Hematopoietic multipotent progenitor cell treated with erythropoietin and hydrocortisone succinate and interleukin-3 and kit ligand, for 17 days (in vitro differentiated cells): ENCODE data around the gene KCNMA1.

Experiments used
- DNase-seq: peaks from one replicate; pipeline ENCODE4 v3.0.0-alpha.2; 2015; ENCODE audit warnings: low spot score

Gene KCNMA1

DNA sequence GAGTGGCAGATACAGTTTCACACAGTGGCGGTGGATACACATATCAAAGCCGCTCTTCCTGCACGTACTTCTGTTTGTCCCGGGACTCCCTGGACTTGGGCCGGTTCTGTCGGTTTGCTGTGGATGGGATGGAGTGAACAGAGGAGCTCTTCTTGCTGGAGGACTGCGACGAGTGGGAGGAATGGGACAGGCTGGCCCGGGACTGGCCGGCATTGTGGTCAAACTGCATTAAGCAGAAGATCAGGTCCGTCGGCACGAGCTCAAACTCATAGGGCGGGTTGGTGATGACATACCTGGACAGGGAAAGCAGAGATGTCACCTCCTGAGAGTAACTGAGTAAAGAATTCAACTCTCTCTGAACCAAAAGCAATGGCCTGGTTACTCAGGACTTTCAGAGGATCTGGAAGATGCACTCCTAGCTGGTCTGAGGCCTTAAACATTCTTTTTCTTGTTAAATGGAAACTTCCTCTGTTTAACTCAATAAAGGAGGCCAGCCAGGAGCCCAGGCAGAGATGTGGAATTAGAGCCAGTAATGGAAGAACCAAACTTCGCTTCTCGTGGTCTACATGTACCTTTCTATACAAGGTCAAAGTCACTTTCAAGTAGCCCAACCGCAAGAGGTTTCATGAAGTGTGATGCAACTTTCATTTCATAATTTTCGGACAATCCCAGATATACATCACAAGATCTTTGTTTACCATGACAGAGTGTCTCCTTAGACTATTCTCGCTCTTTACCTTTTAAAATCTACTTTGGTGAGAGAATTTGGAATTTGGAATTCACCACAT, 750.2 kb downstream of the KCNMA1 start:
- DNase-seq: no peak

DNA sequence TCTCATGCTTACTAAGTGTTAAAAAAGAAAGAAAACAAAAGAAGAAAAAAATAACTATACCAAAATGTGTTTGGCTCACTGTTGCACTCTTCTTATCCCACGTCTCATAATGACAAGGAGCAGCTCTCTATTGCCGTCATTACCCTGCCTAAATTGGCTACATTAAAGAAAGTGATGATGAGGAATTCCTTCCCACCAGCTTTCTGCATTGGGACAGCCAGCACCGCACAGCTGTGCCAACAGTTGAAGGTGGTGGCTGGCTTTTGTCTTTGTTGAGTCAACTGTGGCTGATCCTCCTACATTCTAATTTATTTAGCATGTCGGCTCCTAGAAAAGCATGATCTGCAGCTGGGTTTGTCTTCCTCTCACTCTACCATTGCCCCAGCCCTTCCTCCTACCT, 751.8 kb downstream of the KCNMA1 start:
- DNase-seq: no peak

DNA sequence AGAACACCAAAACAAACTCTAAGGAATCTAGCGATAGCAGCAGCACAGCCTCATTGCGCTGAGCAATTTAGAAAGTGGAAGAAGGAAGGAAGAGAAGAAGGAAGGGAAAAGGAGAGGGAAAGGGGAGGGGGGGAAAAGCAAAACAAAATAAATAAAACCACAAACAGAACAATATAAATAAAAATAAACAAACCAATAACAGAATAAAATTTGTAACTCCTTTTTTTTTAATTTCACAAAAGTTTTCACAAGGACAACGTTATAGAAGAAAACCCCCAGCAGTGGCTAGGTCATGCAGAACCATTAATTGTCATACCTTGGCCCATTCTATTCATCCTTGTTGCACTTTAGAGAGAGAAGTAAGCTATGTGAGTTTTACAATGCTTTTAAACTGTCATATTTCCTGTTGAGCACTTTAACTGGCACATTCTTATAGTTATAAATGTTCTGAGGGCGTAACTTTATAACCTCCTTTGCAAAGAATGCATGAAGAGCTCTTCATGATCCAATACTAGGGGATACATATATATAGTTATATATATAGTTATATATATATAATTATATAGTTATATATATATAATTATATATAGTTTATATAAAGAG, 752.8 kb downstream of the KCNMA1 start:
- DNase-seq: no peak

DNA sequence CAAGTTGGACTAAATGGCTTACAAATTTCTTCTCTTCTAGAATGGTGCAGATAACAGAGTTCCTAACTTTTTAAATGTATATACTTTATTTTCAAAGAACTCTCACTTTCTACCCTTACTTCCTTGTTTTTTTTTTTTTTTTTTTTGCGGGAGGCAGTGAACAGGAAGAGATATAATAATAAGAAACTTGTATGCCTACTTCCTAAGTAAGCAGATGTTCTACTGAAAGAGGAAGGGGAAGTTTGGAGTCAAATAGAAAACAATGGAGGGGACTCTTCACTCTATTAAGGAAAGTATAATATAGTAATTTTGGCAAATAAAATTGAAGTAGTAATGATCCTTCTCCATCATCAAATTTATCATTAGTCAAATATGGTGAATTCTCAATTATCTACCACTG, 754.0 kb downstream of the KCNMA1 start:
- DNase-seq: no peak

DNA sequence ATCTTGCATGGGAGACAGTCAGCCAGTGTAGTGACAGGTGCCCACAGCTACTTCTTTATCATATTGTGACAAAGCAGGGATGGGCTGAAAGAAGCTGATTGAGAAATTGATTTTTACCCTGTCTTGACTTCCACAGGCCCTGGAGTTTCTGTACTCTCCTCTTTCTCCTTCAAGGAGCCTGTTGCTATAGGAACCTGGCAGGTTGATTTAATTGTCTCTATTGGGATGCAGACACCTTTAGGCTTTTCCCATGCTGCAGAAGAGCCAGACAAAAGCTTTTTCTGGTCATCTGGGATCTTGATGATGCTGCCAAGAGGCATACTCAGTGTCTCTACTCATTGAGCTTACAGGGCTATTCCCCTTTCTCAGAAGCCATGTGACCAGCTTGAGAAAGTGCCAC, 754.8 kb downstream of the KCNMA1 start:
- no peak for DNase-seq

DNA sequence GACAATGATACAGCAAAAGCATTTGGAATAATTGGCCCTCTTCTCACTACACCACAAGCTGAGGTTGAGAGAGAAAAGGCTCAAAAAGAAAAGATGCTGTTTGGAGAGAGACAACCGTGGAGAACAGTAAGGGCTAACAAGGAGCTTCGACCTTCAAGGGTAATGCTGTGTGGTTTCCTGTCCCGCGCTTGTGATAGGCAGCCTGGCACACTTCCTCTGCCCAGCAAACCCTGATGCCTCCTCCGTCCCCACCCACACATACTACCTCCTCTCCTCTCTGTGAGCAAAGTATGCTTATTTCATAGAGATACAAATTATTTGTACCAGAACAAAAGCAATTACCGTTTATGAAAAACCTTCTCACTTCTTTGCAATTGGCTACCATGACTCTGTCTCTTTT, 755.4 kb downstream of the KCNMA1 start:
- DNase-seq: no peak

DNA sequence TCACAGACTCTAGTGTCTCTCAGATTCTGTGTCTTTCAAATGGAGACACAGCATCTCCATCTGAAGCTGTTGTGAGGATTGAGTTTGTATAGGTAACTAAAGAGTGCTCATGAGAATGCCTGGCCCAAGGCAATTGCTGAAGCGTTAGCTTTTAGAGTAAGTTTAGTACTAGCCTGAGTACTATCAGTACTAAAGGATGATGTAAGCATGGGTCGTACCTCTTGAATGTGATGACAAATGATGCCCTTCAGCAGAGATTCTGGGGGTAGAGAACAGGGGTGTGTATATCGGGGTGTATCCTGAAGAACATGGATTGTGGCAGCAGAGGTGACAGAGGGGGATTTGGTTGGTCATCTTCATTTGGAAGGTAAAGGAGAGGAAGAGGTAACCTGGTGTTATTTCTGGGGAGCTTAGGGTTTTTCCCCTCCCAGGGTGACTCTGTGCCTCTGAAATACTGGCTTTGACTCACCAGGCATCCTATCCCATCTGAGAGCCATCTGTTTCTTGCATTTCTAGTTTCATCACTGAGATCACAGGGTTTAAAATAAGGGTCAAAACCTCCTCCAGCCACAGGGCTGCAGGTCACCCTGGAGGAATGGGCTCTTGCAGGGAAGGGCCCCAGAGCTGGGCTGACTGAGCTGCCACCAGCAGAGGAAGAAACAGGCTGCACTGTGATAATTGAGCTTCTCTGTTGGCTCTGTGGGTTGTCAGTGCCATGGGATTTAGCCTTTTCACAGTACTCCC, 756.0 kb downstream of the KCNMA1 start:
- no peak for DNase-seq

DNA sequence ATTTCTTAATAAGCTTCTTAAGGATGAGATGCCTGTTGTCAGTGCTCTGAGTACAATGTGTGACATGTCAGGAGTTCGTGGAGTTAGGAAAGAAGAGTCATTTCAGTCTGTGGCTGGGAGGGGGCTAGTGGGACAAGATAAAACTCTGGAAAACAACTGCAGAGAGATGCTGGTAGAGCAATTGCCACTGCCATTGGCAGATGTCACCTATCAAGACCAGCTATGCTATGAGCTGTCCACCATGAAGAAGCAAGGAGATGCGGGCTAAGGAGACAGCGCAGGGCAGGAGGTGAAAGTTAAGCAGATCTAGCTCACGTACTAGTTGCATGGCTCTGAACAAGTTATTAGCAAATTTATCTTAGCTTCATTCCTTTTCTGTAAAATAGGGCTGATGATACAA, 756.7 kb downstream of the KCNMA1 start:
- DNase-seq: no peak

DNA sequence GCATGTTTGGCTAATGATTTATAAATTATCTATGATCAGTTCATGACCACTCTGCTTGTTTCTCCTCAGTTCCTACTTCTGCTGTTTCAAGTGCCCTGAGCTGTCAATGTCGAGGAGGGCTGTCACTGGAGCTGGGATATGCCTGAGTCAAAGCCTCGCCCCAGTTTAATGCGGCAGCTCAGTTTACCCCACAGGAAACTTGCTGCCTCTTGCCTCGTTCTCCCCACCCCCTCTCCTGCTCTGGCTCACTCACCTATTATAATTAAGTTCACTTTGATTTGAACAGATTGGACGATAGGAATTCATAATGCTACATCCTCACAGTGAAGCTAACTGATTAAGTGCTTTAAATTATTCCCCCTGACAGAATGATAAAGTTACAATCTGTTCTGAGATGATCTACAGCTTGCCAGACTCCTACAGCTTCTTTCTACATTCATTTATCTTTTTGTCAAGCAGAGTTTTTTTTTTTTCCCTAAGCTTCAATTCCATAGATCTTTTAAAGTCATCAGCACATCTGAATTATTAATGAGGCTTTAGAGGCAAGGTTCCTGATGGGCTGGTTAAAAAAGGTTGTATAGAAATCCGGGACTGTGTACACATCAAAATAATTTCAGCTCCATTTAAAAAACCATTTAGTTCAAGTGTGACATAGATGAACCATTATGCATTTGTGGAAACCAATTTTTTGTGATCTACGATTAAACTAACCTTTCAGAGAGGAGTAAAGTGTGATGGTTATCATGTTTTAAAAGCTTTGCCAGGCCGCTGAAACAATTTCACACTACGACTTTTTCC, 758.3 kb downstream of the KCNMA1 start:
- no peak for DNase-seq

DNA sequence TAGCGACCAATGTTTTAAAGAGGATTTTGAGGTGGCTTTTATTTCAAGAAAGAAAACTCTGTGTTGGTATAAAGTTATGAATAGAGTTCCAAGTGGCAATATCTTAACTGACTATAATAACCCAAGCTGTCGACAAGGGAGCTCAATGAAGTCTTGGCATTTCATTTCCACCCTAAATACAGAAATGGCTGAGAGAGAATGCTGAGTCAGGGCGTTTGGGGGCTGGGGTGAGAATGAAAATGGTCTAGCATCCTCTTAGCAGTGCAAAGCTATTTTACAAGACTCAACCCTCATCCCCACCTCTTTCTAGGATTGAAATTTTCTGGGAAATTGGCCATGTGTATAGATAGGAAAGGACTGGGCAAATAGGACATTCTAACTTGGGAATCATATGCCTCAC, 759.1 kb downstream of the KCNMA1 start:
- no peak for DNase-seq

DNA sequence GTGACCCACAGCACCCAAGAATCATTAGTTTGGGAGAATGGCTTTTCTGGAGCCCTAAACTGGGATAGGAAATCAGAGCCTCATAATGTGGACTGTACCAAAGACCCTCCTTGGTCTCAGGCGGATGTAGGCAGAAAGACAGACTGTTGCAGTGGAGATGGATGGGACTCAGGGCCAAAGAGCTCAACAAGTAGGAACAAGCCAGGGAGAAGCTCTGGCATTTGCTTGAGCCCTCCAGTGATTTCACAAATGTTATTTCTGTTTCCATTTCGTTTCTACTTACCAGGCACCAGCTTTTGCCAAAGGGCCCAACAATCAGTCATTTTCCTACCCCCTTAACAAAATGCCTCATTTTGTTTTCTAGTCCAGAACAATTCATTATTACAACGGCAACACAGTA, 762.7 kb downstream of the KCNMA1 start:
- no peak for DNase-seq

DNA sequence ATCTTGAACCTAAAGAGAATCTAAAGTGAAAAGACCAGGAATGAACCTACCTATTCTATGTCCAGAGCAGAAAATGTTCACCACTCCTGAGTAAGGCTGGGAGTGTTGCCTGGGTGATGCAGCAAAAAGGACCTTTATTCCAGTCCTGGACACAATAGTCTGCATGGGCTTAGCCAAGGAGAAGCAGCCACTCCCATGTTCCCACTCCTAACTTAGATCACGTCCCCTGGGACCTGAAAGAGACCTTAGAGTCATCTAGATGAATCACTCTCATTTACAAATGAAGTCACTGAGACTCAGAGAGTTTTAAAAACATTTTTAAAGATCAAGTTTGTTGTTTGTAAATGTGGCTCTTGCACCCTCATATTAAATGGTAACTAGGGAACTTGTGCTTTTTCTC, 763.4 kb downstream of the KCNMA1 start:
- no peak for DNase-seq

DNA sequence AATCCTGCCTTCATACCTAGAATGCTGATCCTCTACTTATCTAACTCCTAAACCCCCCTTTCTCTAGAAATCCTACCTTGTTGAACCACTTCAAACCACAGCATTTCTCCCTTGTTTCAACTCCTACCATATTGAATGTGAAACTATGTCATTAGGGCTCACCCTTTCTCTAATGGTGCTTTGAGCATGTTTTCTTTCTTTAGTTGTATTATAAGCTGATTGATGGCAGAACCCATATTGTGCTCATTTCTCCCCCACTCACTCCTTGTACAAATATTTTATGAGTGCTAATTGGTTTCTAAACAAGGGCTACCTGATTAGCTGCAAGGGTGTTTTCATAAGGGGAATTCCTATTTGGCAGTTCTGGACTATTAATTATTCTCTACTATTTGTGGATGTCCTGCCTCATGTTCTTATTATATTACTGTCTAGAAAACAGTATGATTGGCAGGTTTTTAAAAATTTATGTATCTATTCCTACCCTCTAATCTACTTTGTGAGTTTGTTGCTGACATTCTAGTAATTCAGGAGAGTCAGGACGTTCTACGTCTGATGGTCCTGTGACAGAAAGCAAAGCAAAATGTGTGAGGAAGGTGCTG, 765.8 kb downstream of the KCNMA1 start:
- DNase-seq: no peak

DNA sequence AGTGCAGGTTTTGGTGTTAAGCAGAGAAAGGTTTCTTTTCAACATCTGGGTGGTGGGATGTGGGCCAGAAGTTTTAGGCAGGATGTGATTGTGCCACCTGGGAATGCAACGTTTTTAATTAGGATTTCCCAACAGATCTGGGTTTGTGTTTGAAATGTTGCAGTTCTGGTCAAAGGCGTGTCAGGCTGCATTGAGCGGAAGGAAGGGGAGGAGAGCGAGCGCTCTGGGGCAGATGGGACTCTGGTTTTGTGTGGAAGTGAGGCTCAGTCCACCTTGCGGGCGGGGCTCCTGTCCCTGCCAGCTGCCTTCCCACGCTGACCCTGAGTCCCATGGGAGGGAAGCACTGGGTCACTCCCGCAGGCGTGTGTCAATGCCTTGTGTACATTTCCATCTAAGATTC, 767.7 kb downstream of the KCNMA1 start:
- DNase-seq: no peak

DNA sequence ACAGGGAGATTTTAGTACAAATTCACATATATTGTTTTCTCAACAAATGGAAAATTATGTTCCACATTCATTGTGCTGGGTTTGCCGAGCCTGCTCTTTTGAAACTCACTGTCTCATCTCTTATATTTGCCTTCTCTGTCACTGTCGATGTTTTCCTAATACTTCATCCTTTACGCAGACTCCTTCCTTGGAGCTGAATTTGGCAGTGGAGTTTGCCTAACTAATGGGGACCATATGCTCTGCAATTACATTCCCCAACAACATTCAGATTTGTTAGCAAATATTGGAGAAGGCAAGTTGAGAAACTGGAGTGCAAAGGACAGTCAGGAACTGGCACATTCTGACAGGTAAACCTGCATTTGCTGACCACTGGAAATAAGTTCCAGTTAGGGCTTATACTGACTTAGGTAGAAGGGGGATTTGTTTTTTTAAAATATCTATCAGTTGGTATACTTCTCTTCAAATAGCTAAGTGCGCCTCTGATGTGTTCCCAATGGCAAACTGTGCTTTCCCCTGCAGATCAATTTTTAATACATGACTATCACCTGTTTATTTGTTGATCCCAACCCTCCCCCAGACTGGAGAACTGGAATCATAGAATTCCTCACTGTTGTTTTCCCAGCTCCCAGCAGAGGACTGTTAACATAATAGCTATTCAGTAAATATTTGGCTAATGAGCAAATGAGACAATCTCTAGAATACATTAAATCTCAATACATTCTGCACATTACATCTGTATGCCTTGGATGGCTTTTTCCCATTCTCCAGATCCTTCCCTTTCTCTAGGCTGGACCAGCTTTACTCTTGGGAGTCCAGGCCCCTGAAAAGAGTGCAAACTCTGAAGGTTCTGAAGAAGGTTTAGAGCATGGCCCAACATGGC, 769.3 kb downstream of the KCNMA1 start:
- DNase-seq: no peak

DNA sequence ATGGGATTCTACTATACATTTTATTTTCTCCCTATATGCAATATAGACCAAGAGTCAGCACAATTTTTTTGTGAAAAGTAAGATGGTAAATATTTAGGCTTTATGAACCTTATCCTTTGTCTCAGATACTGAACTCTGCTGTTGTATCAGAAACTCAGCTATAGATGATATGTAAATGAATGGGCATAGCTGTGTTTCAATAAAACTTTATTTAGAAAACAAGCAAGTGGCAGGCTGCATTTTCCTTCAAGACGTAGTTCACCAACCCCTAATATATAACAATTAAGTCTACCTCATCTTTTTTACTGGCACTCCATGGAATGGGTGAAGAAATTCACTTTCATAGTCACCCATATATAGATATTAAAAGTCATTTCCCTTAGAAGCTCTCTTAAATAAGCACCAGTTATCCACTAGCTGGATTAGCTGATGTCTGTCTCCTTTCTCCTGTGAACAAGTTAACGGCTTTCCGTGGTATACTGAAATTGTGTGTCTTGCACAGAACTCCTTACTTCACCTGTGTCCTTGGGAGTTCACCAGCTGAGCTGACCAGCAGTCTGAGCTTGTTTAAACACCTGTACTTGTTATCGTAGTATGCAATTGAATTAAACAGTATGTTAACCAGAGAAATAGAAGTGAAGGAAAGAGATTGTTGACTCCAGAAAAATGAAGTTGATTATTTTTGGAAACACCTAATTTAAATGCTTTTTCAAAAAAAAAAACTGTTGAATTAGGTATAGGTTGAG, 770.6 kb downstream of the KCNMA1 start:
- DNase-seq: no peak

DNA sequence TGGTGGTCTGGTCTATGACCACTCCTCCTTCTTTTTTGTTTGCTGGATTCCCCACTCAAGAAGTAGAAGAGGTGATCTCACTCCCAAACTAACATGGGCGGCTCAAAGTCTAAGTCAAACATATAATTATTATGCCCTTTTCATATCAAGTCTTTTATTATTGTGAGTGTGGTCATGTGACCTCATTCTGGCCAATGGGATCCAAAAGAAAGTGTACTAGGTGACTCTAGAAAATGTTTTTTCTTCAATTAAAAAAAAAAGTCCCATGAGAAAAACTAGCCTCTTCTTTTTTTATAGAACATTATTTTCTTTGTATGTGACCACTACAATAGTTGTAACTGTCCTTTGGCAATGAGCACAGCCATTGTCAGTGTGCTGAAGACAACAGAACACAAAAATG, 772.7 kb downstream of the KCNMA1 start:
- DNase-seq: no peak

DNA sequence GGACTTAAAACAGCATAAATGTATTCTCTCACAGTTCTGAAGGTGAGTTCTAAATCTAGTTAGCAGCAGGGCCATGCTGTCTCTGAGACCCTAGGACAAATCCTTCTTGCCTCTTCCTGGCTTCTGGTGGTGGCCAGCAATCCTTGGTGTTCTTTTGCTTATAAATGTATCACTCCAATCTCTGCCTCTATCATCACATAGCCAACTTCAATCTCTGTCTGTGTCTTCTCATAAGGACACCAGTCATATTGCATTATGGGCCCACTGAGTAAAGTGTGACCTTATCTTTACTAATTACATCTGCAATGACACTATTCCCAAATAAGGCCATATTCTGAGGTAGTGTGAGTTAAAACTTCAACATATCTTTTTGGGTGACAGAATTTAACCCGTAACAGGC, 778.9 kb downstream of the KCNMA1 start:
- DNase-seq: no peak

DNA sequence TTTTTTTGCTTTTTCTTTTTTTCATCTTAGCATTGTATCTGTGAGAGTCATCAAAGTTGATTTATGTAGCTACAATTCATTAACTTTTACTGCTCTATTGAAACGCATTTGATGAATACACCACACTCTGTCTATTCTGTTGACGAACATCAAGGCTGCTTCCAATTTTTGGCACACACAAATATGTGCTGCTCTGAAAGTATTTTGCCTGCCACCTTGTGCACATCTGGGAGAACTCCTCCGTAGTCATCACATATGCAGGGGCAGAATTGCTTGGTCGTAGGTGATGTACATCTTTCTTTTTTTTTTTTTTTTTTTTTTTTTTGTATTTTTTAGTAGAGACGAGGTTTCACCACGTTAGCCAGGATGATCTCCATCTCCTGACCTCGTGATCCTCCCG, 796.8 kb downstream of the KCNMA1 start:
- no peak for DNase-seq

DNA sequence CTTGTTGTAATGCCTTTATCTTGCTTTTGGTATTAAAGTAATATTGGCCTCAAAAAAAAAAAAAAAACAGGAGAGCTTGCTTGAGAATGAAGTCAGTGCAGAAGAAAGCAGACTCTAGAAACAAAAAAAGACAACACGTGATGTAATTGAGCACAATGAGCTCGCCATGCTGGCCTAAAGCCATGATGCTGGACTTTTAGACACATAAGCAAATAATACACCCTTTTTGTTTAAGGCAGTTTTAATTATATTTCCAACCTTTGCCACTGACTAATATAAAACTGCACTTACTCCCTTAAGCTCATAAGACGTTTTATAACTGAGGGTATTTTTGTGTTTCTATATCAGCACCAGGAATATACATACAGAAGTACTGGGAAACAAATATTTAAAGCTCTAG, 798.3 kb downstream of the KCNMA1 start:
- DNase-seq: no peak
